ENCODE measurements around the gene PRKCH. TPM values are rescaled to one million over a fixed set of nuclear protein-coding genes. Genes with fewer than 3 reads are reported as not detected.

Gene PRKCH
- total and polyA plus RNA-seq, 2 of the 13 experiments (the other 11 are each of a cell fraction or from before 2014, with no cell fraction given) = 0.48 to 1.3 TPM

DNA sequence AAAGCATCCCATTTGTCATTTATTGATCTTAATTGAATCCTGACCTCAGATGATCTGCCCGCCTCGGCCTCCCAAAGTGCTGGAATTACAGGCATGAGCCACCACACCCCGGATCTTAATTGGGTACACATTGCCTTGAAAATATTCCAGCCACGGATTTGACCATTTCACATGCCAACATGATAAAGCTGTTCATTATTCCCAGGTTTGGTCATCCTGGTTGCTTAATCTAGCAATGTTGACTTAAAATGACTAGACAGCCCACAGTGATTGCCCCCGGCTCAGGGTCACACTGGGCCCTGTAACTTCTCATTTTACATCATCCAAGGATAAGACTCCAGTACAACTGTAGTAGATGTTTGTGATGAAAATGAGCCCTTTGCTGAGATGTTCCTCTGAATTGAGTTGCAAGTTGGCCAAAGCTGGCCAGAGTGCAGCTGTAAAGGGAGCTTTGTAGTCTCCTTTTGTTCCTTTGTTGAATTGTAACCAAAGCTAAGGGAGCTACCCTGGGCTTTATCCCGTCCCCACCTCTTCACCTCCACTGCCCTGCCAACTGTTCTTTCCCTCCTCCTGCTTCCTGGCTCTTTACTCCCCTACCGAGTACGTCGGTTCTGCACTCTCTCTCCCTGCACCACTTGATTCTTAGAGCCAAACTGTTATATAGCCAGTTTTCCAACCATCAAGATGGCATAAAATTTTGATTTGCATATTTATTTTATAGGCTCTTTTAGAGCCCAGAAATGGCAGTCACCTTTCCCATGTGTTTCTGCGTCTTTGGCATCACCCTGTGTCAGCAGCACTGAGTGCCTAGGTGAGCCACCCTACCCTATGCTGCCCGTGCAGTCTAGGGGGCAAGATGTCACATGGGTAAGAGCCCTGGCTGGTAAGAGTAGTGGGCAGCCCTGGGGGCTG is 232.6 kb downstream of the PRKCH start (continued):
- TF ChIP-seq, protein P1, sequence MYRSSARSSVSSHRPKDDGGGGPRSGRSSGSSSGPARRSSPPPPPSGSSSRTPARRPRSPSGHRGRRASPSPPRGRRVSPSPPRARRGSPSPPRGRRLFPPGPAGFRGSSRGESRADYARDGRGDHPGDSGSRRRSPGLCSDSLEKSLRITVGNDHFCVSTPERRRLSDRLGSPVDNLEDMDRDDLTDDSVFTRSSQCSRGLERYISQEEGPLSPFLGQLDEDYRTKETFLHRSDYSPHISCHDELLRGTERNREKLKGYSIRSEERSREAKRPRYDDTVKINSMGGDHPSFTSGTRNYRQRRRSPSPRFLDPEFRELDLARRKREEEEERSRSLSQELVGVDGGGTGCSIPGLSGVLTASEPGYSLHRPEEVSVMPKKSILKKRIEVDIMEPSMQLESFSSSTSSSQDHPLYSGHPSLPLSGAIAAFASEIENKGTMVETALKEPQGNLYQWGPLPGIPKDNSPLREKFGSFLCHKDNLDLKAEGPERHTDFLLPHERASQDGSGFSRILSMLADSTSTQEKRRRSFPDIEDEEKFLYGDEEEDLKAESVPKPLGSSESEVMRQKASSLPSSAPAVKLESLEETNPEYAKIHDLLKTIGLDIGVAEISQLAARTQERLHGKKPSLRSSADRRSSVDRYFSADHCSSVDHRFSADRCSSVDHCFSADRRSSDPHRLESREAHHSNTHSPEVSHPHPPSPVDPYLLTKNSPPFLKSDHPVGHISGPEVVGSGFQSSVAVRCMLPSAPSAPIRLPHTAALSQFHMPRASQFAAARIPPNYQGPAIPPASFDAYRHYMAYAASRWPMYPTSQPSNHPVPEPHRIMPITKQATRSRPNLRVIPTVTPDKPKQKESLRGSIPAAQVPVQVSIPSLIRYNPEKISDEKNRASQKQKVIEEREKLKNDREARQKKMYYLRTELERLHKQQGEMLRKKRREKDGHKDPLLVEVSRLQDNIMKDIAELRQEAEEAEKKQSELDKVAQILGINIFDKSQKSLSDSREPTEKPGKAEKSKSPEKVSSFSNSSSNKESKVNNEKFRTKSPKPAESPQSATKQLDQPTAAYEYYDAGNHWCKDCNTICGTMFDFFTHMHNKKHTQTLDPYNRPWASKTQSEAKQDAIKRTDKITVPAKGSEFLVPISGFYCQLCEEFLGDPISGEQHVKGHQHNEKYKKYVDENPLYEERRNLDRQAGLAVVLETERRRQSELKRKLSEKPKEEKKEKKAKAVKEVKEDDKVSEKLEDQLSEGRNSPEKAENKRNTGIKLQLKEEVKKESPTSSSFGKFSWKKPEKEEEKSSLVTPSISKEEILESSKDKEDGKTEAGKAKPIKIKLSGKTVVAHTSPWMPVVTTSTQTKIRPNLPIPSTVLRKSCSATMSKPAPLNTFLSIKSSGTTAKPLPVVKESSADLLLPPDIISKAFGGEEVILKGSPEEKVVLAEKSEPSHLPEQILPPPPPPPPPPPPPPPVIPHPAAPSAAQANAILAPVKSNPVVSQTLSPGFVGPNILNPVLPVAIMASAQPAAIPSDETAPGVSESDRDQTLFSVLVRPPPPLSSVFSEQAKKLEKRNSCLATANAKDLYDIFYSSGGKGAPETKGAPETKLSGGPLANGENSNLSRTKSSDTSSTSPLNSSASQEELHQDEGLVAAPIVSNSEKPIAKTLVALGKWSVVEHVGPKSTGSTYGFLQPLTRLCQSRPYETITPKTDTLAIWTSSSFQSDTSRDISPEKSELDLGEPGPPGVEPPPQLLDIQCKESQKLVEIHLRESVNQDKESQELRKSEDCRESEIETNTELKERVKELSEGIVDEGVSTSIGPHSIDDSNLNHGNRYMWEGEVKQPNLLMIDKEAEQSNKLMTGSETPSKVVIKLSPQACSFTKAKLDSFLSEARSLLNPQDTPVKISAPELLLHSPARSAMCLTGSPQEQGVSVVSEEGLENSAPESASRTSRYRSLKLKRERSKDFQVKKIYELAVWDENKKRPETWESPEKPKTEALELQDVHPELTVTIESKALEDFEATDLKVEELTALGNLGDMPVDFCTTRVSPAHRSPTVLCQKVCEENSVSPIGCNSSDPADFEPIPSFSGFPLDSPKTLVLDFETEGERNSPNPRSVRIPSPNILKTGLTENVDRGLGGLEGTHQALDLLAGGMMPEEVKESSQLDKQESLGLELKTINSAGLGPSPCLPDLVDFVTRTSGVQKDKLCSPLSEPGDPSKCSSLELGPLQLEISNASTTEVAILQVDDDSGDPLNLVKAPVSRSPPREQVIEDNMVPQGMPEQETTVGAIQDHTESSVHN (CRISPR knock-in tag; IDR thresholded peaks at IDR 0.05) = no peak
- TF ChIP-seq ZNF691 (CRISPR knock-in tag; IDR thresholded peaks at IDR 0.05; ENCODE audit: borderline replicate concordance, low read depth) (no peak), KLF16 (CRISPR knock-in tag; IDR thresholded peaks at IDR 0.05) (peak in 1 of 2 experiments; percentile 81; a peak in 1 of 4 replicates), SNAPC4 (CRISPR knock-in tag; IDR thresholded peaks at IDR 0.05) (no peak), STAG1 (CRISPR knock-in tag; IDR thresholded peaks at IDR 0.05) (peak; percentile 43), MED8 (CRISPR knock-in tag; IDR thresholded peaks at IDR 0.05; ENCODE audit: insufficient replicate concordance) (peak; percentile 73)
- TF ChIP-seq, protein P2, sequence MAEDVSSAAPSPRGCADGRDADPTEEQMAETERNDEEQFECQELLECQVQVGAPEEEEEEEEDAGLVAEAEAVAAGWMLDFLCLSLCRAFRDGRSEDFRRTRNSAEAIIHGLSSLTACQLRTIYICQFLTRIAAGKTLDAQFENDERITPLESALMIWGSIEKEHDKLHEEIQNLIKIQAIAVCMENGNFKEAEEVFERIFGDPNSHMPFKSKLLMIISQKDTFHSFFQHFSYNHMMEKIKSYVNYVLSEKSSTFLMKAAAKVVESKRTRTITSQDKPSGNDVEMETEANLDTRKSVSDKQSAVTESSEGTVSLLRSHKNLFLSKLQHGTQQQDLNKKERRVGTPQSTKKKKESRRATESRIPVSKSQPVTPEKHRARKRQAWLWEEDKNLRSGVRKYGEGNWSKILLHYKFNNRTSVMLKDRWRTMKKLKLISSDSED (CRISPR knock-in tag; IDR thresholded peaks at IDR 0.05) = no peak
